H9 (cell line): ENCODE results near the gene SEMA6A. TPM values are rescaled to one million over a fixed set of nuclear protein-coding genes. Genes with fewer than 3 reads are reported as not detected.

Experiments
- DNase-seq: peaks from one replicate; pipeline ENCODE4 v3.0.0-alpha.2; 2017
- H2AFZ ChIP-seq: one replicate; pipeline ENCODE4 v1.6.1; 2013; ENCODE audit warnings: mild to moderate bottlenecking, low read length, control low read depth, moderate library complexity
- H2AK5ac ChIP-seq: 2 replicates; pipeline ENCODE4 v1.6.1; 2013; ENCODE audit warnings: low read length, control low read depth, mixed read lengths; ENCODE audit not compliant: insufficient read length
- H2BK120ac ChIP-seq: one replicate; pipeline ENCODE4 v1.6.1; 2013; ENCODE audit warnings: low read depth, mild to moderate bottlenecking, low read length, control low read depth, inconsistent platforms; ENCODE audit not compliant: poor library complexity, severe bottlenecking
- H2BK12ac ChIP-seq: 2 replicates; pipeline ENCODE4 v1.6.1; 2013; ENCODE audit warnings: low read length, control low read depth, mixed read lengths, low read depth; ENCODE audit not compliant: insufficient read length
- H2BK15ac ChIP-seq: 2 replicates; pipeline ENCODE4 v1.6.1; 2013; ENCODE audit warnings: low read depth, low read length, control low read depth
- H2BK20ac ChIP-seq: one replicate; pipeline ENCODE4 v1.6.1; 2013; ENCODE audit warnings: low read depth, mild to moderate bottlenecking, low read length, control low read depth, inconsistent platforms; ENCODE audit not compliant: poor library complexity, severe bottlenecking
- H2BK5ac ChIP-seq: 2 replicates; pipeline ENCODE4 v1.6.1; 2013; ENCODE audit warnings: low read length, control low read depth, mixed read lengths; ENCODE audit not compliant: insufficient read length
- H3K14ac ChIP-seq: 2 replicates; pipeline ENCODE4 v1.6.1; 2013; ENCODE audit warnings: low read length, control low read depth; ENCODE audit not compliant: insufficient read depth
- H3K18ac ChIP-seq: 2 replicates; pipeline ENCODE4 v1.6.1; 2013; ENCODE audit warnings: low read depth, mild to moderate bottlenecking, mixed read lengths, low read length, control low read depth; ENCODE audit not compliant: insufficient read length
- H3K23ac ChIP-seq: 2 replicates; pipeline ENCODE4 v1.6.1; 2013; ENCODE audit warnings: low read length, control low read depth, mixed read lengths, low read depth; ENCODE audit not compliant: insufficient read length
- H3K23me2 ChIP-seq: 2 replicates; pipeline ENCODE4 v1.6.1; 2013; ENCODE audit warnings: low read depth, mild to moderate bottlenecking, mixed read lengths, low read length, control low read depth; ENCODE audit not compliant: insufficient read length, poor library complexity, severe bottlenecking
- H3K27ac ChIP-seq: 2 replicates; pipeline ENCODE4 v1.5.1; 2013; ENCODE audit warnings: low read length, control low read depth, mixed read lengths, low read depth; ENCODE audit not compliant: insufficient read length
- H3K27me3 ChIP-seq: 2 replicates; pipeline ENCODE4 v1.6.1; 2013; ENCODE audit warnings: low read length, control low read depth, inconsistent platforms; ENCODE audit not compliant: insufficient read depth
- H3K4ac ChIP-seq: 2 replicates; pipeline ENCODE4 v1.6.1; 2013; ENCODE audit warnings: low read depth, mild to moderate bottlenecking, control low read depth, inconsistent platforms, low read length, moderate library complexity
- H3K4me1 ChIP-seq: 2 replicates; pipeline ENCODE4 v1.6.1; 2013; ENCODE audit warnings: low read length, control low read depth, inconsistent platforms; ENCODE audit not compliant: insufficient read depth
- H3K4me2 ChIP-seq: 2 replicates; pipeline ENCODE4 v1.6.1; 2013; ENCODE audit warnings: low read length, control low read depth, mixed read lengths; ENCODE audit not compliant: insufficient read length, insufficient read depth
- H3K56ac ChIP-seq: 2 replicates; pipeline ENCODE4 v1.6.1; 2013; ENCODE audit warnings: low read depth, mild to moderate bottlenecking, mixed read lengths, low read length, control low read depth; ENCODE audit not compliant: insufficient read length
- H3K79me1 ChIP-seq: 2 replicates; pipeline ENCODE4 v1.6.1; 2013; ENCODE audit warnings: low read depth, mild to moderate bottlenecking, moderate library complexity, low read length, control low read depth, inconsistent platforms; ENCODE audit not compliant: insufficient read depth, poor library complexity, severe bottlenecking
- H3K79me2 ChIP-seq: 2 replicates; pipeline ENCODE4 v1.6.1; 2013; ENCODE audit warnings: low read length, control low read depth, inconsistent platforms; ENCODE audit not compliant: insufficient read depth
- H3K9ac ChIP-seq: 2 replicates; pipeline ENCODE4 v1.6.1; 2013; ENCODE audit warnings: low read length, control low read depth, mixed read lengths; ENCODE audit not compliant: insufficient read length; ENCODE audit errors: extremely low read depth
- H3K9me3 ChIP-seq: one replicate; pipeline ENCODE4 v1.6.1; 2013; ENCODE audit warnings: low read depth, low read length, inconsistent platforms; ENCODE audit not compliant: control insufficient read depth
- H3T11ph ChIP-seq: one replicate; pipeline ENCODE4 v1.6.1; 2013; ENCODE audit warnings: mild to moderate bottlenecking, low read length, control low read depth, inconsistent platforms
- H4K20me1 ChIP-seq: one replicate; pipeline ENCODE4 v1.6.1; 2013; ENCODE audit not compliant: control insufficient read depth, insufficient read length, insufficient read depth
- H4K5ac ChIP-seq: 2 replicates; pipeline ENCODE4 v1.6.1; 2013; ENCODE audit warnings: low read depth, mild to moderate bottlenecking, mixed read lengths, low read length, control low read depth; ENCODE audit not compliant: insufficient read length
- H4K8ac ChIP-seq: replicated peaks from 2 replicates; pipeline ENCODE4 v1.6.1; 2013; ENCODE audit warnings: low read length, control low read depth, mixed read lengths, low read depth; ENCODE audit not compliant: insufficient read length
- H4K91ac ChIP-seq: 2 replicates; pipeline ENCODE4 v1.6.1; 2013; ENCODE audit warnings: low read depth, mild to moderate bottlenecking, moderate library complexity, mixed read lengths, low read length, control low read depth; ENCODE audit not compliant: insufficient read length
- H3K27ac Mint-ChIP-seq, 3 experiments: 2 replicates in 2 of 3; 3 replicates in 1 of 3; pipeline ENCODE4 v1.8.0; 2020 to 2021; ENCODE audit warnings: mixed read lengths in 3 of 3, mild to moderate bottlenecking in 1 of 3, moderate library complexity in 1 of 3
- H3K27me3 Mint-ChIP-seq: 2 replicates; pipeline ENCODE4 v1.8.0; 2021; ENCODE audit warnings: low read depth, mild to moderate bottlenecking, moderate library complexity, mixed read lengths
- H3K36me3 Mint-ChIP-seq, 3 experiments: 2 replicates in 2 of 3; 3 replicates in 1 of 3; pipeline ENCODE4 v1.8.0; 2020 to 2021; ENCODE audit warnings: low read depth in 3 of 3, mixed read lengths in 3 of 3; ENCODE audit not compliant: insufficient read depth in 1 of 3
- H3K4me1 Mint-ChIP-seq, 2 experiments: 2 replicates each; pipeline ENCODE4 v1.8.0; 2020; ENCODE audit warnings: mixed read lengths in 2 of 2
- H3K4me3 Mint-ChIP-seq, 2 experiments: 2 replicates in 1 of 2; 3 replicates in 1 of 2; pipeline ENCODE4 v1.8.0; 2020 to 2021; ENCODE audit warnings: mild to moderate bottlenecking in 2 of 2, mixed read lengths in 2 of 2, moderate library complexity in 1 of 2
- H3K9me3 Mint-ChIP-seq, 2 experiments: 2 replicates in 1 of 2; 3 replicates in 1 of 2; pipeline ENCODE4 v1.8.0; 2020; ENCODE audit warnings: mild to moderate bottlenecking in 2 of 2, mixed read lengths in 2 of 2, moderate library complexity in 1 of 2
- WGBS: extraction: QIAGEN DNeasy Blood & Tissue Kit; methylation state at CpG from one replicate; pipeline ENCODE4 v1.1.7; 2013; ENCODE audit warnings: missing lambda C conversion rate, low lambda C conversion rate, mixed read lengths; ENCODE audit not compliant: insufficient read length; ENCODE audit errors: extremely low coverage; 5-methylcytosine and 5-hydroxymethylcytosine counted together
- total RNA-seq: library from RNA; stranded (reverse); gene quantifications from 2 replicates; pipeline ENCODE4 v1.2.1, GENCODE V29; 2021
- TF ChIP-seq, protein P1 (sequence below): fragments of 200-600 bp; sonication (generic); conservative IDR thresholded peaks from 3 replicates; pipeline ENCODE4 v1.8.0; 2021; ENCODE audit warnings: antibody characterized with exemption, mild to moderate bottlenecking

The SEMA6A gene
- total RNA-seq, 1 experiment from 2014 or later = 354 TPM

DNA sequence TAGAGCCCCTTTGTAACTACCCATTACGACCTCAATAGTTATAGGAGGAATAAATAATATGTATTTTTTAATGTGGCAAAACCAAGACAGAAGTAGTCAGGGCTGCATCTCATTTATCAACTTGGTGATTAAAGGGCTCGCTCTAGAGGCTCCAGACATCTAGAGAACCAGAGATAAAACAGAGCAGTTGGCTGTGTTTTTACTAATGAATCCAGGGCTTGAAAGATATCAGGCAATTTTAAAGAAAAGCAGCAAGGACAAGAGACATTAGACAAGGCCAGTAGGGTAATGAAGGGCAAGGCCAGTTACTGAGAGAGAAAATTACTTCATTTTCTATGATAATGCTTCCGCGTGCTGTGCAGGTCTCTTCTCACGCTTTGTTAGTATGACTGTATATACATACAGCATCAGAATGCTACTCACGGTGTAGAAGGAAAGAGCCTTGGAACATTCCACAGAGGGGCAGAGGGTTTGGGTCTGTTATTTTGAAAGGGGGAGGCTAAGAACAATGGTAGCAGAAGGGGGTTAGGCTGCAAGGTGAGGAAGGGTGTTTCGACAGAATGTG is 110.4 kb downstream of the SEMA6A start:
- Histone ChIP-seq H3K27ac (peak overlapping the region; percentile 74), H3K18ac (no peak overlapping the region), H3K4ac (no peak overlapping the region), H2BK12ac (no peak overlapping the region), H3K79me1 (no peaks in the 10 kb centered on the region), H3K14ac (no peak overlapping the region), H2AFZ (no peak overlapping the region), H3K9ac (no peak overlapping the region), H3K23ac (no peak overlapping the region), H4K8ac (no peak overlapping the region), H3T11ph (no peak overlapping the region), H2BK5ac (no peak overlapping the region), H3K56ac (no peak overlapping the region), H3K4me2 (no peak overlapping the region), H2AK5ac (no peak overlapping the region), H4K5ac (no peak overlapping the region), H3K27me3 (no peaks in the 10 kb centered on the region), H2BK120ac (no peak overlapping the region), H2BK15ac (no peak overlapping the region), H3K23me2 (no peaks in the 10 kb centered on the region), H4K91ac (no peak overlapping the region), H2BK20ac (no peak overlapping the region), H3K79me2 (no peaks in the 10 kb centered on the region), H4K20me1 (no peaks in the 10 kb centered on the region), H3K4me1 (no peaks in the 10 kb centered on the region; the same call in 1 of the 2 replicates), H3K9me3 (no peaks in the 10 kb centered on the region)
- no peaks in the 10 kb centered on the region for H3K27me3 Mint-ChIP-seq
- H3K27ac Mint-ChIP-seq = peak overlapping the region in 2 of 3 experiments; percentile 18 to 81; a peak in 5 of 7 replicates
- DNase-seq = no peak
- peaks cover 16 to 17% of the 10 kb centered on the region in 2 experiments; a peak in 3 of 4 replicates for H3K4me1 Mint-ChIP-seq
- H3K9me3 Mint-ChIP-seq = no peaks in the 10 kb centered on the region; a peak in 1 of 5 replicates
- TF ChIP-seq, protein P1, sequence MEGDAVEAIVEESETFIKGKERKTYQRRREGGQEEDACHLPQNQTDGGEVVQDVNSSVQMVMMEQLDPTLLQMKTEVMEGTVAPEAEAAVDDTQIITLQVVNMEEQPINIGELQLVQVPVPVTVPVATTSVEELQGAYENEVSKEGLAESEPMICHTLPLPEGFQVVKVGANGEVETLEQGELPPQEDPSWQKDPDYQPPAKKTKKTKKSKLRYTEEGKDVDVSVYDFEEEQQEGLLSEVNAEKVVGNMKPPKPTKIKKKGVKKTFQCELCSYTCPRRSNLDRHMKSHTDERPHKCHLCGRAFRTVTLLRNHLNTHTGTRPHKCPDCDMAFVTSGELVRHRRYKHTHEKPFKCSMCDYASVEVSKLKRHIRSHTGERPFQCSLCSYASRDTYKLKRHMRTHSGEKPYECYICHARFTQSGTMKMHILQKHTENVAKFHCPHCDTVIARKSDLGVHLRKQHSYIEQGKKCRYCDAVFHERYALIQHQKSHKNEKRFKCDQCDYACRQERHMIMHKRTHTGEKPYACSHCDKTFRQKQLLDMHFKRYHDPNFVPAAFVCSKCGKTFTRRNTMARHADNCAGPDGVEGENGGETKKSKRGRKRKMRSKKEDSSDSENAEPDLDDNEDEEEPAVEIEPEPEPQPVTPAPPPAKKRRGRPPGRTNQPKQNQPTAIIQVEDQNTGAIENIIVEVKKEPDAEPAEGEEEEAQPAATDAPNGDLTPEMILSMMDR = no peak
- WGBS = no CpG with 5 or more reads among the region's 7 CpGs
- peaks cover 48 to 86% (median 72%) of the 10 kb centered on the region in 3 experiments; a peak in 6 of 7 replicates for H3K36me3 Mint-ChIP-seq
- no peak overlapping the region for H3K4me3 Mint-ChIP-seq
